HCT116 (cell line): ENCODE data around the gene WDHD1. TPM values are rescaled to one million over a fixed set of nuclear protein-coding genes. Genes with fewer than 3 reads are reported as not detected.

Experiments used
- ATAC-seq: fragments of 200-7000 bp; cut with Tn5 transposase; 2 replicates; pipeline ENCODE4 v1.9.1; 2020; ENCODE audit warnings: mild to moderate bottlenecking, moderate library complexity
- BruUV-seq: library from RNA; stranded (reverse); fragments of 400-500 nt; replicated peaks from 2 replicates; lab custom pipeline; 2021; lab: Mats Ljungman, UMichigan
- CTCF ChIA-PET: fragments of 300-600 bp; sonication (Branson Sonifier 250); formaldehyde crosslinking; loops from one replicate; lab custom pipeline; 2021; ENCODE audit warnings: antibody characterized with exemption; lab: Charles Lee
- POLR2A ChIA-PET: fragments of 300-600, 350-600 bp; sonication (Branson Sonifier 250); formaldehyde crosslinking; loops from one replicate; lab custom pipeline; 2021; ENCODE audit warnings: antibody characterized with exemption; lab: Charles Lee
- RAD21 ChIA-PET, 2 experiments: fragments of 300-600 bp; sonication (Branson Sonifier 250); formaldehyde crosslinking; loops; one replicate each; lab custom pipeline; 2023; ENCODE audit warnings: low total read pairs in 2 of 2; ENCODE audit not compliant: uncharacterized antibody in 2 of 2, unreplicated experiment in 2 of 2, low non-redundant PET in 1 of 2; lab: Charles Lee
- DNase-seq: peaks from one replicate; pipeline ENCODE4 v3.0.0-alpha.2; 2010; ENCODE audit warnings: low read depth, low spot score
- H2AFZ ChIP-seq: fragments of 200-600 bp; shearing (Covaris generic), sonication (generic); 2 replicates; pipeline ENCODE4 v1.6.1; 2017; ENCODE audit warnings: low read depth, mixed run types, mixed read lengths, antibody characterized with exemption, low read length; ENCODE audit not compliant: poor library complexity, severe bottlenecking
- H3K27ac ChIP-seq: 2 replicates; pipeline ENCODE4 v1.5.1; 2012; ENCODE audit warnings: low read depth, low read length
- H3K27me3 ChIP-seq: fragments of 200-600 bp; sonication (generic); 2 replicates; pipeline ENCODE4 v1.6.1; 2016; ENCODE audit warnings: mixed run types, low read length, mixed read lengths; ENCODE audit not compliant: insufficient read depth
- H3K36me3 ChIP-seq, 2 experiments: fragments of 200-500 bp in 1 of 2; fragments of 200-600 bp in 1 of 2; sonication (Bioruptor generic) in 1 of 2; sonication (generic) in 1 of 2; 2 replicates each; pipeline versions ENCODE4 v1.5.1 to v1.6.1; 2014 to 2016; ENCODE audit warnings: low read length in 2 of 2, inconsistent platforms in 1 of 2, mixed read lengths in 1 of 2, mixed run types in 1 of 2; ENCODE audit not compliant: insufficient read depth in 2 of 2, control insufficient read depth in 1 of 2
- H3K4me1 ChIP-seq, 2 experiments: fragments of 200-600 bp in 1 of 2; sonication (generic) in 1 of 2; 2 replicates each; pipeline versions ENCODE4 v1.5.1 to v1.6.1; 2012 to 2017; ENCODE audit warnings: low read length in 2 of 2, inconsistent platforms in 1 of 2, mild to moderate bottlenecking in 1 of 2, mixed read lengths in 1 of 2, mixed run types in 1 of 2, moderate library complexity in 1 of 2; ENCODE audit not compliant: insufficient read depth in 2 of 2, control insufficient read depth in 1 of 2
- H3K4me2 ChIP-seq: fragments of 200-600 bp; sonication (generic); 2 replicates; pipeline ENCODE4 v1.6.1; 2017; ENCODE audit warnings: mixed run types, low read length, mixed read lengths
- H3K4me3 ChIP-seq, 2 experiments: fragments of 200-600 bp in 1 of 2; sonication (generic) in 1 of 2; replicated peaks in 1 of 2; 2 replicates each; pipeline ENCODE4 v1.5.1; 2011 to 2016; ENCODE audit warnings: low read length in 2 of 2, control low read depth in 1 of 2, low read depth in 1 of 2, mild to moderate bottlenecking in 1 of 2, mixed read lengths in 1 of 2, mixed run types in 1 of 2
- H3K79me2 ChIP-seq: fragments of 200-600 bp; sonication (generic); 2 replicates; pipeline ENCODE4 v1.6.1; 2017; ENCODE audit warnings: mild to moderate bottlenecking, mixed run types, low read length, moderate library complexity, mixed read lengths; ENCODE audit not compliant: insufficient read depth
- H3K9ac ChIP-seq: fragments of 200-600 bp; sonication (generic); 2 replicates; pipeline ENCODE4 v1.6.1; 2016; ENCODE audit warnings: low read length, mixed read lengths
- H3K9me2 ChIP-seq: fragments of 200-600 bp; sonication (generic), shearing (Covaris generic); 2 replicates; pipeline ENCODE4 v1.6.1; 2017; ENCODE audit warnings: mixed run types, mild to moderate bottlenecking, moderate library complexity; ENCODE audit not compliant: insufficient read depth
- H3K9me3 ChIP-seq, 2 experiments: fragments of 200-500 bp in 1 of 2; fragments of 200-600 bp in 1 of 2; sonication (Bioruptor generic) in 1 of 2; sonication (generic) in 1 of 2; 2 replicates each; pipeline ENCODE4 v1.6.1; 2014 to 2017; ENCODE audit warnings: low read length in 2 of 2, mixed read lengths in 2 of 2, inconsistent platforms in 1 of 2, low read depth in 1 of 2, mild to moderate bottlenecking in 1 of 2, mixed run types in 1 of 2, moderate library complexity in 1 of 2; ENCODE audit not compliant: control insufficient read depth in 1 of 2, insufficient read depth in 1 of 2
- H4K20me1 ChIP-seq: fragments of 200-600 bp; sonication (generic), shearing (Covaris generic); 2 replicates; pipeline ENCODE4 v1.6.1; 2017; ENCODE audit warnings: mixed run types, mild to moderate bottlenecking, moderate library complexity; ENCODE audit not compliant: insufficient read depth
- CEBPB ChIP-seq: IDR thresholded peaks from 2 replicates; pipeline ENCODE4 v1.6.1; 2012; ENCODE audit warnings: low read depth
- EGR1 ChIP-seq: IDR thresholded peaks from 2 replicates; pipeline ENCODE4 v1.6.1; 2012; ENCODE audit warnings: low read depth
- EZH2phosphoT487 ChIP-seq: fragments of 200-600 bp; IDR thresholded peaks from 2 replicates; pipeline ENCODE4 v1.6.1; 2018; ENCODE audit warnings: antibody characterized with exemption, borderline replicate concordance
- JUND ChIP-seq: IDR thresholded peaks from 2 replicates; pipeline ENCODE4 v1.6.1; 2012
- SRF ChIP-seq: IDR thresholded peaks from 2 replicates; pipeline ENCODE4 v1.6.1; 2012; ENCODE audit warnings: low read depth
- TCF7L2 ChIP-seq: IDR thresholded peaks from 2 replicates; pipeline ENCODE4 v1.7.0; 2011; ENCODE audit warnings: borderline replicate concordance, inconsistent platforms; ENCODE audit not compliant: insufficient read depth, insufficient read length; ENCODE audit errors: extremely low read depth
- YY1 ChIP-seq: IDR thresholded peaks from 2 replicates; pipeline ENCODE4 v1.6.1; 2011; ENCODE audit warnings: low read length, low read depth, moderate library complexity, mild to moderate bottlenecking; ENCODE audit not compliant: insufficient replicate concordance; ENCODE audit errors: extremely low read depth
- ZFX ChIP-seq: fragments of 450-650 bp; IDR thresholded peaks from 2 replicates; pipeline ENCODE4 v1.6.1; 2017
- intact Hi-C: fragments of 100-400 bp; cut with micrococcal nuclease; formaldehyde crosslinking; loops from 2 replicates; pipeline ENCODE4 v1.10.0; 2022
- total RNA-seq: library from RNA; stranded (reverse); gene quantifications from one replicate; pipeline ENCODE4 v1.2.1, GENCODE V29; 2021; ENCODE audit not compliant: unreplicated experiment
- TF ChIP-seq, protein P1 (sequence below): IDR thresholded peaks from 2 replicates; pipeline ENCODE4 v1.6.1; 2011; ENCODE audit warnings: mild to moderate bottlenecking, low read length, moderate library complexity; ENCODE audit not compliant: insufficient replicate concordance; ENCODE audit errors: extremely low read depth
- TF ChIP-seq, protein P2 (sequence below): IDR thresholded peaks from 2 replicates; pipeline ENCODE4 v1.6.1; 2012; ENCODE audit warnings: low read depth

Gene WDHD1
- total RNA-seq, 1 experiment from 2014 or later: 44.3 TPM

DNA sequence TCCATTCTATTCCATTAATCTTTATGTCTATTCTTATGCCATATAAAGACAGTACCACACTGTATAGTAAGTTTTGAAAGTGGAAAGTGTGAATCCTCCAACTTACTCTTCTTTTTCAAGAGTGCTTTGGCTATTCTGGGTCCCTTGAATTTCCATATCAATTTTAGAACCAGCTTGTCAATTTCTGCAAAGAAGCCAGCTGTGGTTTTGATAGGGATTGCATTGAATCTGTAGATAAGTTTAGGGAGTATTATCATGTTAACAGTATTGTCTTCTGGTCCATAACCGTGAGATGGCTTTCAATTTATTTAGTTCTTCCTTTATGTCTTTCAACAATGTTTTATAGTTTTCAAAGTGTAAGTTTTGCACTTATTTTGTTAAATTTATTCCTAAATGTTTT, 90.1 kb downstream of the WDHD1 start:
- no peak overlapping the region for H2AFZ ChIP-seq
- DNase-seq (no peak), ATAC-seq (no peak)
- intact Hi-C loops: no loop called here
- H3K27me3 ChIP-seq: no peaks in the 10 kb centered on the region
- no peak overlapping the region for H3K27ac ChIP-seq
- no peaks in the 10 kb centered on the region for H3K9me2 ChIP-seq
- ChIA-PET POLR2A (no interaction called here), CTCF (no interaction called here), RAD21 (no interaction called here)
- TF ChIP-seq TCF7L2: no peak
- TF ChIP-seq EGR1: no peak
- TF ChIP-seq ZFX: no peak
- TF ChIP-seq, protein P1, sequence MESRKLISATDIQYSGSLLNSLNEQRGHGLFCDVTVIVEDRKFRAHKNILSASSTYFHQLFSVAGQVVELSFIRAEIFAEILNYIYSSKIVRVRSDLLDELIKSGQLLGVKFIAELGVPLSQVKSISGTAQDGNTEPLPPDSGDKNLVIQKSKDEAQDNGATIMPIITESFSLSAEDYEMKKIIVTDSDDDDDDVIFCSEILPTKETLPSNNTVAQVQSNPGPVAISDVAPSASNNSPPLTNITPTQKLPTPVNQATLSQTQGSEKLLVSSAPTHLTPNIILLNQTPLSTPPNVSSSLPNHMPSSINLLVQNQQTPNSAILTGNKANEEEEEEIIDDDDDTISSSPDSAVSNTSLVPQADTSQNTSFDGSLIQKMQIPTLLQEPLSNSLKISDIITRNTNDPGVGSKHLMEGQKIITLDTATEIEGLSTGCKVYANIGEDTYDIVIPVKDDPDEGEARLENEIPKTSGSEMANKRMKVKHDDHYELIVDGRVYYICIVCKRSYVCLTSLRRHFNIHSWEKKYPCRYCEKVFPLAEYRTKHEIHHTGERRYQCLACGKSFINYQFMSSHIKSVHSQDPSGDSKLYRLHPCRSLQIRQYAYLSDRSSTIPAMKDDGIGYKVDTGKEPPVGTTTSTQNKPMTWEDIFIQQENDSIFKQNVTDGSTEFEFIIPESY: no peak
- no peak for TF ChIP-seq CEBPB
- TF ChIP-seq SRF: no peak
- TF ChIP-seq, protein P2, sequence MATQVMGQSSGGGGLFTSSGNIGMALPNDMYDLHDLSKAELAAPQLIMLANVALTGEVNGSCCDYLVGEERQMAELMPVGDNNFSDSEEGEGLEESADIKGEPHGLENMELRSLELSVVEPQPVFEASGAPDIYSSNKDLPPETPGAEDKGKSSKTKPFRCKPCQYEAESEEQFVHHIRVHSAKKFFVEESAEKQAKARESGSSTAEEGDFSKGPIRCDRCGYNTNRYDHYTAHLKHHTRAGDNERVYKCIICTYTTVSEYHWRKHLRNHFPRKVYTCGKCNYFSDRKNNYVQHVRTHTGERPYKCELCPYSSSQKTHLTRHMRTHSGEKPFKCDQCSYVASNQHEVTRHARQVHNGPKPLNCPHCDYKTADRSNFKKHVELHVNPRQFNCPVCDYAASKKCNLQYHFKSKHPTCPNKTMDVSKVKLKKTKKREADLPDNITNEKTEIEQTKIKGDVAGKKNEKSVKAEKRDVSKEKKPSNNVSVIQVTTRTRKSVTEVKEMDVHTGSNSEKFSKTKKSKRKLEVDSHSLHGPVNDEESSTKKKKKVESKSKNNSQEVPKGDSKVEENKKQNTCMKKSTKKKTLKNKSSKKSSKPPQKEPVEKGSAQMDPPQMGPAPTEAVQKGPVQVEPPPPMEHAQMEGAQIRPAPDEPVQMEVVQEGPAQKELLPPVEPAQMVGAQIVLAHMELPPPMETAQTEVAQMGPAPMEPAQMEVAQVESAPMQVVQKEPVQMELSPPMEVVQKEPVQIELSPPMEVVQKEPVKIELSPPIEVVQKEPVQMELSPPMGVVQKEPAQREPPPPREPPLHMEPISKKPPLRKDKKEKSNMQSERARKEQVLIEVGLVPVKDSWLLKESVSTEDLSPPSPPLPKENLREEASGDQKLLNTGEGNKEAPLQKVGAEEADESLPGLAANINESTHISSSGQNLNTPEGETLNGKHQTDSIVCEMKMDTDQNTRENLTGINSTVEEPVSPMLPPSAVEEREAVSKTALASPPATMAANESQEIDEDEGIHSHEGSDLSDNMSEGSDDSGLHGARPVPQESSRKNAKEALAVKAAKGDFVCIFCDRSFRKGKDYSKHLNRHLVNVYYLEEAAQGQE: no peak
- TF ChIP-seq YY1: no peak
- no peak for TF ChIP-seq JUND
- TF ChIP-seq EZH2phosphoT487: no peak
- no peaks in the 10 kb centered on the region for H4K20me1 ChIP-seq
- no peak overlapping the region for H3K4me2 ChIP-seq
- H3K4me1 ChIP-seq: no peaks in the 10 kb centered on the region
- no peaks in the 10 kb centered on the region for H3K9me3 ChIP-seq
- BruUV-seq: no TSS peak
- no peaks in the 10 kb centered on the region for H3K79me2 ChIP-seq
- H3K36me3 ChIP-seq: peaks cover 4 to 5% of the 10 kb centered on the region in 2 experiments; a peak in 1 of 4 replicates
- H3K4me3 ChIP-seq: no peak overlapping the region
- no peak overlapping the region for H3K9ac ChIP-seq
